ENCODE results near the gene ANKZF1.

- TF ChIP-seq CTCF (IDR thresholded peaks at IDR 0.05; ENCODE audit: poor library complexity) (no peak), EZH2 (IDR thresholded peaks at IDR 0.05; ENCODE audit: borderline replicate concordance) (no peak)
Observed at GRCh38 chr2:219244789-219245147, 15.2 kb downstream of the ANKZF1 start.

Measured in hepatocyte (in vitro differentiated cells).